CD4-positive, alpha-beta T cell treated with Interleukin-21 for 1 hour (primary cell): ENCODE measurements around the gene MSRB1.
"Not testable (repeated sequence)": the region's sequence is repeated elsewhere in the genome, so short reads cannot be mapped to it uniquely, and the experiment has no call there.

Source experiments
- DNase-seq: peaks from one replicate; pipeline ENCODE4 v3.0.0-alpha.2; 2020

The MSRB1 gene

GRCh38 chr16:1915732-1916639 is 27.0 kb downstream of the MSRB1 start:
- DNase-seq, result no peak

GRCh38 chr16:1914988-1915387 is 28.0 kb downstream of the MSRB1 start:
- DNase-seq, result no peak

- DNase-seq, result no peak
Measured at GRCh38 chr16:1914084-1914608, 28.9 kb downstream of the MSRB1 start.

GRCh38 chr16:1913327-1914083 is 29.5 kb downstream of the MSRB1 start:
- no peak for DNase-seq

- DNase-seq, result no peak
Measured at GRCh38 chr16:1912215-1912543, 30.8 kb downstream of the MSRB1 start.

GRCh38 chr16:1911467-1912214 is 31.4 kb downstream of the MSRB1 start:
- DNase-seq, result no peak

- no peak for DNase-seq
Measured at GRCh38 chr16:1909561-1910231, 33.3 kb downstream of the MSRB1 start.

- DNase-seq, result no peak
Measured at GRCh38 chr16:1908983-1909382, 34.0 kb downstream of the MSRB1 start.

GRCh38 chr16:1908184-1908583 is 34.8 kb downstream of the MSRB1 start:
- no peak for DNase-seq

- DNase-seq, result no peak
Measured at GRCh38 chr16:1907226-1907860, 35.7 kb downstream of the MSRB1 start.

- DNase-seq, result no peak
Measured at GRCh38 chr16:1906846-1907165, 36.2 kb downstream of the MSRB1 start.

- DNase-seq, result no peak
Measured at GRCh38 chr16:1906055-1906845, 36.7 kb downstream of the MSRB1 start.

GRCh38 chr16:1903845-1904840 is 38.9 kb downstream of the MSRB1 start:
- DNase-seq, result no peak

GRCh38 chr16:1903220-1903574 is 39.8 kb downstream of the MSRB1 start:
- no peak for DNase-seq

- no peak for DNase-seq
Measured at GRCh38 chr16:1902547-1903219, 40.3 kb downstream of the MSRB1 start.

- no peak for DNase-seq
Measured at GRCh38 chr16:1900452-1900774, 42.6 kb downstream of the MSRB1 start.

- no peak for DNase-seq
Measured at GRCh38 chr16:1899641-1900451, 43.2 kb downstream of the MSRB1 start.

GRCh38 chr16:1897692-1898091 is 45.3 kb downstream of the MSRB1 start:
- DNase-seq, result not testable (repeated sequence)
